Nephron (organoid): ENCODE measurements around the gene PTPRD.

Experiments used
- H3K27ac Mint-ChIP-seq, 3 experiments: 2 replicates each; pipeline ENCODE4 v1.8.0; 2020; ENCODE audit warnings: mixed read lengths in 3 of 3, mild to moderate bottlenecking in 2 of 3, moderate library complexity in 1 of 3
- H3K27me3 Mint-ChIP-seq: 2 replicates; pipeline ENCODE4 v1.8.0; 2021; ENCODE audit warnings: low read depth, mild to moderate bottlenecking, moderate library complexity, mixed read lengths
- H3K36me3 Mint-ChIP-seq: 2 replicates; pipeline ENCODE4 v1.8.0; 2020; ENCODE audit warnings: low read depth, mixed read lengths
- H3K4me1 Mint-ChIP-seq: 2 replicates; pipeline ENCODE4 v1.8.0; 2020; ENCODE audit warnings: mixed read lengths
- H3K4me3 Mint-ChIP-seq, 3 experiments: 2 replicates each; pipeline ENCODE4 v1.8.0; 2020; ENCODE audit warnings: mild to moderate bottlenecking in 3 of 3, mixed read lengths in 3 of 3, moderate library complexity in 2 of 3
- H3K9me3 Mint-ChIP-seq: 2 replicates; pipeline ENCODE4 v1.8.0; 2020; ENCODE audit warnings: mixed read lengths
- TF ChIP-seq, protein P1 (sequence below), 3 experiments: fragments of 200-600 bp; sonication (generic); IDR thresholded peaks; one replicate each; pipeline ENCODE4 v1.5.0; 2021; ENCODE audit warnings: antibody characterized with exemption in 3 of 3; ENCODE audit not compliant: unreplicated experiment in 3 of 3

Gene PTPRD

DNA sequence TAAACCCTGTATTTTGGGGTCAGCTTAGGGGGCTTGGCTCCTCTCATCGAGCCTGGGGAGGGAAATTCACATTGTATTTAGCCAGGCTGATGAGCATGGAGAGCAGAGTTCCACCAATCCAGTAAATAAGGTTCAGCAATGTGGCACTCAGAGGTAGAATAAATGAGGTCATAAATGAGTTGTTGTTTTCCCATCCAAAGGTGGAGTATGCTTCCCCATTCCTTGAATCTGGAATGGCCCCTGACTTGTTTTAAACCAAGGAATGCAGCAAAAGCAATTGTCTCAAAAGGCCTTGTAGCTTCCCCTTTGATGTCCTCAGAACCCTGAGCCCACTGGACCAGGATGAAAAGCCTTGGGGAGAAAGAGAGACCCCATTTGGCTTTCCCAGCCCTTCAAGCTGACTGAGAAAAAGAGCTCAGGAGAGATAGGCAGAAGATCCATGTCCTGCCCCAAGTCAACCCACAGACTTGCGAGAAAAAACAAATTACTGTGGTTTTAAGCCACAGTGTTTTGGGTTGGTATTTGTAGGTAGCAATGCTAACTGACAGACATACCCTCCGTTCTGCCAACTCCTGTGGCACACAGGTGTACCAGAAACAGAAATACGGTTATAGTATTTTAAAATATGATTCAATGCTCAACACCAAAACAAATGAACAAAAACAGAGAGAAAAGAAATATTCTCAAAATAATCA, 2247.2 kb downstream of the PTPRD start:
- Mint-ChIP-seq H3K27me3 (no peaks in the 10 kb centered on the region), H3K27ac (peak overlapping the region; percentile 41 to 77 (median 68)), H3K4me1 (peaks cover 19% of the 10 kb centered on the region), H3K9me3 (no peaks in the 10 kb centered on the region), H3K4me3 (no peak overlapping the region), H3K36me3 (peaks cover 46% of the 10 kb centered on the region)
- TF ChIP-seq, protein P1, sequence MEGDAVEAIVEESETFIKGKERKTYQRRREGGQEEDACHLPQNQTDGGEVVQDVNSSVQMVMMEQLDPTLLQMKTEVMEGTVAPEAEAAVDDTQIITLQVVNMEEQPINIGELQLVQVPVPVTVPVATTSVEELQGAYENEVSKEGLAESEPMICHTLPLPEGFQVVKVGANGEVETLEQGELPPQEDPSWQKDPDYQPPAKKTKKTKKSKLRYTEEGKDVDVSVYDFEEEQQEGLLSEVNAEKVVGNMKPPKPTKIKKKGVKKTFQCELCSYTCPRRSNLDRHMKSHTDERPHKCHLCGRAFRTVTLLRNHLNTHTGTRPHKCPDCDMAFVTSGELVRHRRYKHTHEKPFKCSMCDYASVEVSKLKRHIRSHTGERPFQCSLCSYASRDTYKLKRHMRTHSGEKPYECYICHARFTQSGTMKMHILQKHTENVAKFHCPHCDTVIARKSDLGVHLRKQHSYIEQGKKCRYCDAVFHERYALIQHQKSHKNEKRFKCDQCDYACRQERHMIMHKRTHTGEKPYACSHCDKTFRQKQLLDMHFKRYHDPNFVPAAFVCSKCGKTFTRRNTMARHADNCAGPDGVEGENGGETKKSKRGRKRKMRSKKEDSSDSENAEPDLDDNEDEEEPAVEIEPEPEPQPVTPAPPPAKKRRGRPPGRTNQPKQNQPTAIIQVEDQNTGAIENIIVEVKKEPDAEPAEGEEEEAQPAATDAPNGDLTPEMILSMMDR (IDR thresholded peaks at IDR 0.05; ENCODE audit: unreplicated experiment in 3 of 3): no peak

DNA sequence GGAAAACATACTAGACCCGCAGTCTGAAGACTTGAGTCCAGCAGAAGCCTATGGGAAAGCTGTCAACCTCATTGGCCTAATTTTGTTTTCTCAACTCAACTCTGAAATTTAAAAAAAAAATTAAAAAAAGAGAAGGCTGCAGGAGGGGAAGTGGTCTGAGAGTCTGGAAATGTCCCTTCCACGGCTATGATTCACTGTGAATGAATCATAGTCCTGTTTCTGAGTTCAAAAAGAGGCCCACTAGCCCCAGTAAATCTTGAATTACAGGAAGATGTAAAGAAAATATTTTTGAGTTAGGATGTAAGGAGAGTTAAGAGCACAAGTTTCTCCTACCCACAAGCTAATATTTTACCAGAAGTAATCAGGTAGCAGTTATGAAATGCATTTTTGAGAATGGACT, 2247.8 kb downstream of the PTPRD start:
- H3K4me3 Mint-ChIP-seq: no peak overlapping the region
- peaks cover 41% of the 10 kb centered on the region for H3K36me3 Mint-ChIP-seq
- peaks cover 19% of the 10 kb centered on the region for H3K4me1 Mint-ChIP-seq
- peak overlapping the region; percentile 41 to 77 (median 68) for H3K27ac Mint-ChIP-seq
- H3K9me3 Mint-ChIP-seq: no peaks in the 10 kb centered on the region
- TF ChIP-seq, protein P1 (IDR thresholded peaks at IDR 0.05; ENCODE audit: unreplicated experiment in 3 of 3): no peak
- H3K27me3 Mint-ChIP-seq: no peaks in the 10 kb centered on the region

DNA sequence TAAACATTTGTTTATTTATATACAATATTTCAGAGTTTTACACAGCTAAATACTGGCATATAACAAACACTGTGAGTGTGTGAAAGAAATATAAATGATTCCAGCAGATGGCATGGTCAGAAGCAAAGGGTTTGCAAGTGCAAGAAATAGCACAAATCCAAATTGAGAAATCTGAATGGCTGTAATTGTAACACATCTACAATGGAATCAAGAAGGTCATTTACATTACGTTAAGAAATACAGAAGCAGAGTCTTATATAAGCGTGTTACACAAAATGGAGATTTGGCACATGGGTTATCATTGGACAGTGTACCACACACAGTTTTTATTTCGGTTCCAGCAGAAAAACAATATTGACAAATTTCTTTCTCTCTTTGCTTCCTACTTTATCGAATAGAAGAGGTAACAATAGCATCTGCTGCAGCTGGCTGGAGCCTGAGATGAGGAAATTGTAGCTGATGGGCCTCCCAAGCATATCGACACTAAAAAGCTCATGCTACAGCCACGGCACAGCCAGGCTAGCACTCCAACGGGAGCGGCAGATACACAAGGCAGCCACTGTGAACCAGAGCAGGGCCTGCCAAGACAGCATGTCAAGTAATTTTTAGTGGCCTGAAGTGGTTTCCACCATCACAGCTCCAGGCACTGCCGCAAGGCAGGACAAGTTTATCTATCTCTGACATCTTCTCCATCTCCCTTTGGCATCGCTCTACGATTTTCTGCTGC, 2248.6 kb downstream of the PTPRD start:
- peaks cover 42% of the 10 kb centered on the region for H3K36me3 Mint-ChIP-seq
- H3K27ac Mint-ChIP-seq: peak overlapping the region in 2 of 3 experiments; percentile 46 to 68
- peaks cover 19% of the 10 kb centered on the region for H3K4me1 Mint-ChIP-seq
- no peak overlapping the region for H3K4me3 Mint-ChIP-seq
- TF ChIP-seq, protein P1 (IDR thresholded peaks at IDR 0.05; ENCODE audit: unreplicated experiment in 3 of 3): no peak
- H3K9me3 Mint-ChIP-seq: no peaks in the 10 kb centered on the region
- no peaks in the 10 kb centered on the region for H3K27me3 Mint-ChIP-seq

DNA sequence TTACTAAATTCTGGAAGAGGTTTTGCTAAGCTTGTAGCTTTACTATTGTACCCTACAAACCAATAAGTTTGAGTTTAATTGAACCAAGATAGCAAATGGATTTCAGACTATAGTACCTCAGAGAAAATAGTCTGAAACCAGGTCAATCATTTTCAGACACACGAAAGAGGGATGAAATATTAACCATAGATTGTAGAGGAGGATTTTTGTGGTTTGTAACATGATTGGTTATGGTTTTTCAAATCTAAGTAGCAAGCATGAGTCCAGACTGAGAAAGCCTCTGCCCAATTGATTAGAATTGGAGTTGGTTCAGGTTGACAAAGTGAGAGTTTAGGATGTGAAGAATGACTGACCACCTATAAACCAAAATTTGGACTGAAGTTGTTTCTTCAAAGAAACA, 2250.6 kb downstream of the PTPRD start:
- H3K4me3 Mint-ChIP-seq: no peak overlapping the region
- peak overlapping the region in 2 of 3 experiments; percentile 29 to 39 for H3K27ac Mint-ChIP-seq
- TF ChIP-seq, protein P1 (IDR thresholded peaks at IDR 0.05; ENCODE audit: unreplicated experiment in 3 of 3): no peak
- H3K9me3 Mint-ChIP-seq: no peaks in the 10 kb centered on the region
- peaks cover 19% of the 10 kb centered on the region for H3K4me1 Mint-ChIP-seq
- H3K36me3 Mint-ChIP-seq: peaks cover 32% of the 10 kb centered on the region
- H3K27me3 Mint-ChIP-seq: no peaks in the 10 kb centered on the region

DNA sequence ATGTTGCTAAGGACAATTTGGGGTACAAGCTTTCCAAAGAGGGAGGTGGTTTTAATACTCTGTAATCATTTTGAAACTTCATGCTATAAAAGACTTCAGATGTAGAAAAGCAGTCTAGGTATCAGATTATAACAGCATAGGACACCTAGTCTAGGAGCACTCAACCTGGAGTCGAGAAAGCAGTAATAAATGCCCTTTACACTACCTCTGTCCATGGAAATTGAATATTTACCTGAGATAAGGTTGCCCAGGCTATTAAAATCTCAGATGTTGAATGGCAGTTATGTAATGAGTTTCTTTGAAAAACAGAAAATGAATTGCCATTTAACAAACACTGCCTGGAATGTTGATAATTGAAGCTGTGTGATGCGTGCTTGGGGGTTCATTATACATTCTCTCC, 2251.4 kb downstream of the PTPRD start:
- no peak overlapping the region for H3K27ac Mint-ChIP-seq
- H3K36me3 Mint-ChIP-seq: peaks cover 34% of the 10 kb centered on the region
- H3K27me3 Mint-ChIP-seq: no peaks in the 10 kb centered on the region
- TF ChIP-seq, protein P1 (IDR thresholded peaks at IDR 0.05; ENCODE audit: unreplicated experiment in 3 of 3): no peak
- H3K4me3 Mint-ChIP-seq: no peak overlapping the region
- H3K4me1 Mint-ChIP-seq: peaks cover 19% of the 10 kb centered on the region
- no peaks in the 10 kb centered on the region for H3K9me3 Mint-ChIP-seq
